Measurements from ENCODE around the gene IL26. TPM values are rescaled to one million over a fixed set of nuclear protein-coding genes. Genes with fewer than 3 reads are reported as not detected.
"Not testable (repeated sequence)": the region's sequence is repeated elsewhere in the genome, so short reads cannot be mapped to it uniquely, and the experiment has no call there.

IL26 gene
- total RNA-seq, 8 experiments from 2014 or later = not detected

DNA sequence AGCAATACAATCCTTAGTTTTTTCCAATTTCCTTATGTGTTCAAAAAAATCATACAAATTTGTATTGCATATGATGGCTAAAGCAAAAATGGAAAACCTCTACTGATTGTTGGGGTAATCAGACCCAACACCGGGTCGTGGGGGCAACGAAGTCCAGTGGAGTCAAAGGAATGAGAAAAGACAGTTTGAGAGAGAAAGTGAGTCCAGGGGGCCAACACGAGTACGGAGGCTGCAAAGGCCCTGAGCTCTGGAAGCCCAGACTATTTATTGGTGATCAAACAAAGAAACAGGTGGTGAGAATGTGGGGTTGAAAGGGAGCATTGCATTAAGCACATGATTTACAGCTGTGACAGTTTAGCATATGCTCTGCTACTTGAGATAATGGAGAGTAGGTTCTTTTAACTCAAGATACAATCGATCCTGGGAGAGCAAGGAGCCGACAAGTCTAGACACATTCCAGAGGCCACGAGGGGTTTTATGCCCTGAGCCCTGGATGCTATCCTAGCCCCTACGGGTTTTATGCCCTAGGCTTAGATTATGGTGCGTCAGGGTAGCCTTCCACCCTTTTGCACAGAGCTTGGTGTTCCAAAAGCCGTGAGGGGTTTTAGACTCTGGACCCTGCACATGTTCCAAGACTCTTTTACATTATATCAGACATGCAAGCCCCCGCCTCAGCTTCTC is 16.4 kb downstream of the IL26 start:
- H3K4me3 ChIP-seq; H3K4me1 ChIP-seq (replicated peaks in 1 of 2); in situ Hi-C loops (cut with MboI; ENCODE audit: low pct_unique_long_range_greater_than_20kb in 2 of 9, low sequenced_read_pairs in 9 of 9, unreplicated experiment in 9 of 9): not testable (repeated sequence)
- 4 to 40% (median 17%) methylated on average over 1 to 7 of the region's 12 CpGs; no CpG with 5 or more reads in 3 of the 10 experiments for WGBS, 10 experiments
- H3K27ac ChIP-seq = peak overlapping the region in 1 of 2 donors; percentile 32
- peak in 4 of 8 experiments; percentile 21 to 38 (median 28) for ATAC-seq (replicated peaks in 6 of 8)

GRCh38 chr12:68207276-68207675 is 18.3 kb downstream of the IL26 start:
- no peak overlapping the region for H3K27ac ChIP-seq
- in situ Hi-C loops (cut with MboI; ENCODE audit: low pct_unique_long_range_greater_than_20kb in 2 of 9, low sequenced_read_pairs in 9 of 9, unreplicated experiment in 9 of 9) = no loop called here
- H3K4me1 ChIP-seq (replicated peaks in 1 of 2) = peaks cover 4 to 6% of the 10 kb centered on the region in 2 donors
- H3K4me3 ChIP-seq = no peak overlapping the region
- ATAC-seq (replicated peaks in 6 of 8) = peak in 1 of 8 experiments; percentile 46

GRCh38 chr12:68206446-68206845 is 19.2 kb downstream of the IL26 start:
- Histone ChIP-seq H3K4me3 (no peak overlapping the region), H3K4me1 (replicated peaks in 1 of 2) (peaks cover 4 to 6% of the 10 kb centered on the region in 2 donors), H3K27ac (no peak overlapping the region)
- 0 to 60% (median 0%) methylated on average over 1 of the region's 1 CpG; no CpG with 5 or more reads in 3 of the 10 experiments for WGBS, 10 experiments
- no peak for ATAC-seq (replicated peaks in 6 of 8)
- in situ Hi-C loops (cut with MboI; ENCODE audit: low pct_unique_long_range_greater_than_20kb in 2 of 9, low sequenced_read_pairs in 9 of 9, unreplicated experiment in 9 of 9) = no loop called here

- H3K4me1 ChIP-seq (replicated peaks in 1 of 2) = no peaks in the 10 kb centered on the region
- ATAC-seq (replicated peaks in 6 of 8) = no peak
- in situ Hi-C loops (cut with MboI; ENCODE audit: low pct_unique_long_range_greater_than_20kb in 2 of 9, low sequenced_read_pairs in 9 of 9, unreplicated experiment in 9 of 9) = no loop called here
- 6 to 100% (median 83%) methylated on average over 1 to 5 of the region's 5 CpGs; no CpG with 5 or more reads in 1 of the 10 experiments for WGBS, 10 experiments
- no peak overlapping the region for H3K27ac ChIP-seq
- H3K4me3 ChIP-seq = no peak overlapping the region
Measured at GRCh38 chr12:68203460-68203875, 22.1 kb downstream of the IL26 start.

DNA sequence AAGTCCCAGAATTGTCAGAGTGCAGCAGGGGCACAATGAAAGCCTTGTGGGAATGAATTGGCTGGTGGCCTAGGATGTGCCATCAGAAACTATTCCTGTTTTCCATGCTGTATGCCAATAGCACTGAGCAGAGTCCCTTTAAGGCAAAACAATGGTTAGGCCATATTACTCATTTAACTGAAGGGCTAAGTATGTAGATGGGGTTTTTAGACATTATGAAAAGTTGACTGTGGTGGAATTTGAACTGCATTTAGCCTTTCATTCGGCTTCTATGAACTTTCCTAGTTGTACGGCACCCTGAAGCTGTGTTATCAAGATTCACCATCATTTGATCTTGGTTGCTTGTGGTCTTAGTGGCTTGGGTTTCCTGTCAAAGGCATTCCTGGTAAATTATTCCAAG is 24.8 kb downstream of the IL26 start:
- no peak overlapping the region for H3K4me3 ChIP-seq
- H3K27ac ChIP-seq = no peak overlapping the region
- WGBS, 10 experiments = 33 to 100% (median 76%) methylated on average over 1 to 2 of the region's 2 CpGs; no CpG with 5 or more reads in 2 of the 10 experiments
- ATAC-seq (replicated peaks in 6 of 8) = no peak
- no peaks in the 10 kb centered on the region for H3K4me1 ChIP-seq (replicated peaks in 1 of 2)
- in situ Hi-C loops (cut with MboI; ENCODE audit: low pct_unique_long_range_greater_than_20kb in 2 of 9, low sequenced_read_pairs in 9 of 9, unreplicated experiment in 9 of 9) = no loop called here

- no peak for ATAC-seq (replicated peaks in 6 of 8)
- H3K27ac ChIP-seq = no peak overlapping the region
- H3K4me1 ChIP-seq (replicated peaks in 1 of 2) = no peaks in the 10 kb centered on the region
- H3K4me3 ChIP-seq = no peak overlapping the region
- in situ Hi-C loops (cut with MboI; ENCODE audit: low pct_unique_long_range_greater_than_20kb in 2 of 9, low sequenced_read_pairs in 9 of 9, unreplicated experiment in 9 of 9) = no loop called here
- 57 to 100% (median 89%) methylated on average over 1 of the region's 1 CpG; no CpG with 5 or more reads in 5 of the 10 experiments for WGBS, 10 experiments
Measured at GRCh38 chr12:68199127-68199526, 26.5 kb downstream of the IL26 start.

GRCh38 chr12:68198507-68199086 is 27.0 kb downstream of the IL26 start:
- Histone ChIP-seq H3K27ac (no peak overlapping the region), H3K4me1 (replicated peaks in 1 of 2) (no peaks in the 10 kb centered on the region), H3K4me3 (no peak overlapping the region)
- ATAC-seq (replicated peaks in 6 of 8) = no peak
- 9 to 93% (median 59%) methylated on average over 2 to 10 of the region's 12 CpGs; no CpG with 5 or more reads in 1 of the 10 experiments for WGBS, 10 experiments
- in situ Hi-C loops (cut with MboI; ENCODE audit: low pct_unique_long_range_greater_than_20kb in 2 of 9, low sequenced_read_pairs in 9 of 9, unreplicated experiment in 9 of 9) = no loop called here

GRCh38 chr12:68190301-68190700 is 35.3 kb downstream of the IL26 start:
- Histone ChIP-seq H3K4me1 (replicated peaks in 1 of 2) (no peaks in the 10 kb centered on the region), H3K27ac (no peak overlapping the region), H3K4me3 (no peak overlapping the region)
- ATAC-seq (replicated peaks in 6 of 8) = no peak
- in situ Hi-C loops (cut with MboI; ENCODE audit: low pct_unique_long_range_greater_than_20kb in 2 of 9, low sequenced_read_pairs in 9 of 9, unreplicated experiment in 9 of 9) = no loop called here

- no peak overlapping the region for H3K27ac ChIP-seq
- no peak overlapping the region for H3K4me3 ChIP-seq
- in situ Hi-C loops (cut with MboI; ENCODE audit: low pct_unique_long_range_greater_than_20kb in 2 of 9, low sequenced_read_pairs in 9 of 9, unreplicated experiment in 9 of 9) = no loop called here
- ATAC-seq (replicated peaks in 6 of 8) = no peak
- 24 to 94% (median 79%) methylated on average over 2 to 4 of the region's 4 CpGs for WGBS, 10 experiments
- no peaks in the 10 kb centered on the region for H3K4me1 ChIP-seq (replicated peaks in 1 of 2)
Measured at GRCh38 chr12:68189821-68190242, 35.8 kb downstream of the IL26 start.

DNA sequence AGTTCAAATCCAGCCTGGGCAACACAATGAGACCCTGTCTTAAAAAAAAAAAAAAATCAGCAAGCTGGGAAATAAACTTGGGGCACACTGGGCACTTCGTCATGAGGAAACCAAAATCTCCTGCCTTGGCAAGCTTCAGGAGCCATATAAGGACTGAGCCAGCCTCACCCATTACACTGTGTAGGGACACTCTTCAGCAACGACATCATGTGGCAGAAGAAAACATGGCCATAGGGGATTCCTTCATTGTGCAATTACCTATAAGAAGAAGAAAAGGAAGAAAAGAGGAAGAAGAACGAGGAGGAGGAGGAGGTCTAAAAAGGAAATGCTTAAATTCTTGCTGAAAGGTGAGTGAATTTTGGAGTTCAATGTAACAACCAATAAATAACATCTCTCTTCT is 40.0 kb downstream of the IL26 start:
- Histone ChIP-seq H3K4me1 (replicated peaks in 1 of 2) (no peaks in the 10 kb centered on the region), H3K27ac (no peak overlapping the region), H3K4me3 (no peak overlapping the region)
- 4 to 100% (median 70%) methylated on average over 1 to 3 of the region's 3 CpGs for WGBS, 10 experiments
- ATAC-seq (replicated peaks in 6 of 8) = no peak
- in situ Hi-C loops (cut with MboI; ENCODE audit: low pct_unique_long_range_greater_than_20kb in 2 of 9, low sequenced_read_pairs in 9 of 9, unreplicated experiment in 9 of 9) = no loop called here

DNA sequence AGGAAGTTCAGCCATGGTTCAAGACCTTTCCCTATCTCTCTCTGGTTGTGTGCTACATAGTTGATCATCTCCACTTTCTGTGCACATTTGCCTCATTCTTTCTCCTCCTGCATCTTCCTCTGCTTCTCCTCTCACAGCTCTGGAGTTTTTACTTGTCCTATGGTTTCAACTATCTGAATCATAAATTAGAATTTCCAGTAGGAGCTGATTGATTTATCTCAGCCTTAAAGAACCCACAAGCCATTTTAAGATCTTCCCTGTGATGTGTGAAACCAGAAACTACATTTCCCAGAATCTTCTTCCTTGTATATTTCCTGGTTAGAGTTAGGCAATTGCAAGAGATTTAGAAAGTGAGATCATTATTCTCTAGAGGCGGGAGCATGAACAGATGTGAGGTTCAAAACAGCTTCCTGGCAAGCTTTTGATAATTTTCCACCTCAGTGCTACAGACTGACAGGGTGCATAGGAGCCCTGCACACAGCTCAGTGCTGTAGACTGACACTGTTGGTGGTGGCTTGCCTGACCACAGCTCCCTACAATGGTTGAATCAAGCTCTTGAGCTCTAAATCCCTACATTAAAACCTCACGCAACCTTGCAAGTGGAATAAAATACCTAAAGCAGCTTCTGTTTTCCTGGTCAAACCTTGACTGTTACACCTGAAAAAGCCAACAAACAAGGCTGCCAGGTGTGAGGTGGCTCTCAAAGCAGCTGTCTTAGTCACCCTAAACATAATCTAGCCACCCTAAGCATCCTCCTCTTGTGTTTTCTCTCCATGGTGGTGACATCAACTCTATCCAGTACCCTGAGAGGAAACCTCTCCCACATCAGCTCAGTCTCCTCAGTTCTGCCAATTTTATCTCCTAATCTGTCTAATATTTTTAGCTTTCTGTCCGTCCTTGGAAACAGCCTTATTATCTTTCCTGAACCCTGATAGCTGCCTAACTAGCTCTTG is 44.5 kb downstream of the IL26 start:
- peak in 5 of 8 experiments; percentile 23 to 78 (median 31) for ATAC-seq (replicated peaks in 6 of 8)
- no peaks in the 10 kb centered on the region for H3K4me1 ChIP-seq (replicated peaks in 1 of 2)
- in situ Hi-C loops (cut with MboI; ENCODE audit: low pct_unique_long_range_greater_than_20kb in 2 of 9, low sequenced_read_pairs in 9 of 9, unreplicated experiment in 9 of 9) = no loop called here
- H3K4me3 ChIP-seq = no peak overlapping the region
- 10 to 100% (median 82%) methylated on average over 1 to 3 of the region's 3 CpGs; no CpG with 5 or more reads in 2 of the 10 experiments for WGBS, 10 experiments
- no peak overlapping the region for H3K27ac ChIP-seq

DNA sequence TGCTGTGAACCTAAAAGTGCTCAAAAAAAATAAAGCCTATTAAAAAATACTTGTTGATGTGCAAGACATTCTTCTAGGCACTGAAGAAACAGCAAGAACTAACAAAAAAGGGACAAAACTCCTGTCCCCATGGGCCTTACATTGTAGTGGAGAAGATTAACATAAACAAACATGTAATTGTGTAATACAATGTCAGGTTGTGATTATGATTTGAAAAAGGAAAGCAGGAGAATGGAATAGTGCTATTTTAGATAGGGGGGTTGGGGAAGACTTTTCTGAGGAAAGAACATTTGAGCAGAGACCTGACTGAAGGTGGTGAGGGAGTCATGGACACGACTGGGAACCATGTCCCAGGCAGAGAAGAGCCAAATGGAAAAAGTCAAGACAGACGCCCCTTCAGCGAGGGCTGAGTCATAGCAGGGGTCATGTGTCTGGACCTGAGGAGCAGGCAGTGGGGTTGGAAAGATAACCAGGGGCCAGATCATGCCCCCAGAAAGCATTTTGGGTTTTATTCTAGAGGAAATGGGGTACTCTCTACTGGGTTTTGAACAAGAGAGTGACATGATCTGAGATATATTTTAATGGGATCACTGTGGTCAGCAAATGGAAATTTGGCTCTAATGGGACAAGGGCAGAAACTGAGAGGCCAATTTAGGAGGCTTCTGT is 46.7 kb downstream of the IL26 start:
- ATAC-seq (replicated peaks in 6 of 8) = no peak
- 20 to 83% (median 67%) methylated on average over 1 to 3 of the region's 3 CpGs; no CpG with 5 or more reads in 1 of the 10 experiments for WGBS, 10 experiments
- H3K4me3 ChIP-seq = no peak overlapping the region
- H3K4me1 ChIP-seq (replicated peaks in 1 of 2) = no peaks in the 10 kb centered on the region
- no peak overlapping the region for H3K27ac ChIP-seq
- in situ Hi-C loops (cut with MboI; ENCODE audit: low pct_unique_long_range_greater_than_20kb in 2 of 9, low sequenced_read_pairs in 9 of 9, unreplicated experiment in 9 of 9) = no loop called here

GRCh38 chr12:68178184-68178583 is 47.4 kb downstream of the IL26 start:
- no peaks in the 10 kb centered on the region for H3K4me1 ChIP-seq (replicated peaks in 1 of 2)
- in situ Hi-C loops (cut with MboI; ENCODE audit: low pct_unique_long_range_greater_than_20kb in 2 of 9, low sequenced_read_pairs in 9 of 9, unreplicated experiment in 9 of 9) = no loop called here
- no peak for ATAC-seq (replicated peaks in 6 of 8)
- no peak overlapping the region for H3K27ac ChIP-seq
- no peak overlapping the region for H3K4me3 ChIP-seq
